Right lobe of liver (tissue), 4 donors: ENCODE measurements around the gene TRMO.

ENCODE experiments used
- CTCF ChIP-seq, 4 donors: fragments of 200-600 bp in 3 of 4; fragments of 450-650 bp in 1 of 4; IDR thresholded peaks; one replicate each; pipeline versions ENCODE4 v1.5.1 to v1.8.0; 2016 to 2022; ENCODE audit warnings: antibody characterized with exemption in 4 of 4, mild to moderate bottlenecking in 2 of 4
- POLR2A ChIP-seq: fragments of 450-650 bp; IDR thresholded peaks from one replicate; pipeline ENCODE4 v1.6.1; 2017; ENCODE audit warnings: antibody characterized with exemption, mild to moderate bottlenecking
- donor health status: DM: no; HTN: no; CAD: no.
- donor health status: DM: no; HTN: no; CAD: no.
- donor health status: DM: no; HTN: yes; CAD: no.

- no peak for TF ChIP-seq CTCF (IDR thresholded peaks at IDR 0.05)
- no peak for TF ChIP-seq POLR2A
Measured at GRCh38 chr9:97934321-97935115, 12.2 kb upstream of the TRMO start.
